Activated T-helper 17 cell treated with anti-CD3 and anti-CD28 coated beads, Interleukin-2, amount 50 U/mL, for 72 hours (primary cell): ENCODE results near the gene RAD23B. TPM values are rescaled to one million over a fixed set of nuclear protein-coding genes. Genes with fewer than 3 reads are reported as not detected.

Experiments used
- ATAC-seq: fragments of 150-1000 bp; cut with Tn5 transposase; replicated peaks from 2 replicates; pipeline ENCODE4 v1.10.0; 2021; ENCODE audit warnings: mild to moderate bottlenecking, moderate library complexity
- H3K27ac Mint-ChIP-seq: one replicate; pipeline ENCODE4 v1.8.0; 2022; ENCODE audit warnings: mixed read lengths
- H3K27me3 Mint-ChIP-seq: one replicate; pipeline ENCODE4 v1.8.0; 2022; ENCODE audit warnings: mixed read lengths
- H3K36me3 Mint-ChIP-seq: one replicate; pipeline ENCODE4 v1.8.0; 2022; ENCODE audit warnings: low read depth, mild to moderate bottlenecking, mixed read lengths
- H3K4me1 Mint-ChIP-seq: one replicate; pipeline ENCODE4 v1.8.0; 2022; ENCODE audit warnings: mixed read lengths
- H3K4me3 Mint-ChIP-seq: one replicate; pipeline ENCODE4 v1.8.0; 2022; ENCODE audit warnings: mild to moderate bottlenecking, mixed read lengths
- H3K9me3 Mint-ChIP-seq: one replicate; pipeline ENCODE4 v1.8.0; 2022; ENCODE audit warnings: mixed read lengths
- total RNA-seq, 2 donors: library from RNA; stranded (reverse); gene quantifications; one replicate each; pipeline ENCODE4 v1.2.3, GENCODE V29; 2022

RAD23B gene
- total RNA-seq, 2 donors from 2014 or later, result 67.7 to 113 TPM

- no peak for ATAC-seq
- H3K4me3 Mint-ChIP-seq, result no peak overlapping the region
- H3K36me3 Mint-ChIP-seq, result no peaks in the 10 kb centered on the region
- no peaks in the 10 kb centered on the region for H3K4me1 Mint-ChIP-seq
- H3K27me3 Mint-ChIP-seq, result no peaks in the 10 kb centered on the region
- no peaks in the 10 kb centered on the region for H3K9me3 Mint-ChIP-seq
- no peak overlapping the region for H3K27ac Mint-ChIP-seq
These were observed 92.7 kb downstream of the RAD23B start for GRCh38 chr9:107375651-107376369.

GRCh38 chr9:107378006-107378405, 94.9 kb downstream of the RAD23B start:
- Mint-ChIP-seq H3K4me3 (no peak overlapping the region), H3K27ac (no peak overlapping the region), H3K4me1 (no peaks in the 10 kb centered on the region), H3K36me3 (no peaks in the 10 kb centered on the region), H3K9me3 (peaks cover 4% of the 10 kb centered on the region), H3K27me3 (peaks cover 5% of the 10 kb centered on the region)
- ATAC-seq, result no peak

Other genes starting within 250 kb of the RAD23B start
- gene KLF4, start 206.5 kb downstream of the RAD23B start, total RNA-seq, result under 1 TPM; 0.19 to 0.48 TPM